T-helper 17 cell (primary cell): ENCODE results near the gene CCNL1. TPM values are rescaled to one million over a fixed set of nuclear protein-coding genes. Genes with fewer than 3 reads are reported as not detected.
"Not testable (repeated sequence)": the region's sequence is repeated elsewhere in the genome, so short reads cannot be mapped to it uniquely, and the experiment has no call there.

Experiments
- ATAC-seq: fragments of 150-1000 bp; cut with Tn5 transposase; 2 replicates; pipeline ENCODE4 v1.10.0; 2021; ENCODE audit warnings: mild to moderate bottlenecking, moderate library complexity
- DNase-seq, 3 donors: peaks; one replicate each; pipeline versions ENCODE4 v3.0.0 to v3.0.0-alpha.2; 2020 to 2021
- H3K9me3 ChIP-seq: one replicate; pipeline ENCODE4 v1.7.0; 2013; ENCODE audit warnings: low read length, mild to moderate bottlenecking; ENCODE audit not compliant: control insufficient read depth, poor library complexity, severe bottlenecking
- H3K27ac Mint-ChIP-seq: one replicate; pipeline ENCODE4 v1.8.0; 2022; ENCODE audit warnings: mild to moderate bottlenecking, moderate library complexity, mixed read lengths
- H3K27me3 Mint-ChIP-seq: one replicate; pipeline ENCODE4 v1.8.0; 2022; ENCODE audit warnings: mixed read lengths
- H3K36me3 Mint-ChIP-seq: one replicate; pipeline ENCODE4 v1.8.0; 2022; ENCODE audit warnings: low read depth, mixed read lengths
- H3K4me1 Mint-ChIP-seq: one replicate; pipeline ENCODE4 v1.8.0; 2022; ENCODE audit warnings: mild to moderate bottlenecking, mixed read lengths
- H3K4me3 Mint-ChIP-seq: one replicate; pipeline ENCODE4 v1.8.0; 2022; ENCODE audit warnings: mild to moderate bottlenecking, moderate library complexity, mixed read lengths
- total RNA-seq, 4 donors: library from RNA in 2 of 4; stranded (reverse) in 2 of 4; gene quantifications; one replicate each; pipeline ENCODE4 v1.2.3 and lab custom pipeline; 2022 to 2026

The CCNL1 gene
- total RNA-seq, 2 donors from 2014 or later = 1,190 to 1,257 TPM

- Mint-ChIP-seq H3K4me3 (no peak overlapping the region), H3K4me1 (peaks cover 15% of the 10 kb centered on the region), H3K36me3 (no peaks in the 10 kb centered on the region), H3K27me3 (no peaks in the 10 kb centered on the region), H3K27ac (peak overlapping the region; percentile 99)
- no peaks in the 10 kb centered on the region for H3K9me3 ChIP-seq
- ATAC-seq (no peak), DNase-seq (no peak)
Observed at GRCh38 chr3:157163217-157163953, 3.4 kb upstream of the CCNL1 start.

DNA sequence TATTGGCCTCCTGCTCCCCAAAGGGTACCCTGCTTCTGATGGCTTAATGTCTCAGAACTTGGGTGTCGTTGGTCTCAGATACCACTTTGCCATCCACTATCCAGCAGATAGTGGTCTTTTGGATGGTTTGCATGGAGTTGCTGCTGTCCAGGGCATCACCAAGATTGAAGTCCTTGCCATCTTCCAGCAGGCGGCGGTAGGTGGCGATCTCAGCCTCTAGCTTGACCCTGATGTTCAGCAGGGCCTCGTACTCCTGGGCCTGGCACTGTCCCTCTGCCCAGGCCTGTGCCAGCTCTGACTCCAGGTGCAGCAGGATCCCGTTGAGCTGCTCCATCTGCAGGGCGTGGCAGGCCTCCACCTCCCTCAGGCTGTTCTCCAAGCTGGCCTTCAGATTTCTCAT lies 2.7 kb upstream of the CCNL1 start:
- DNase-seq, H3K27me3 Mint-ChIP-seq, H3K4me3 Mint-ChIP-seq, H3K9me3 ChIP-seq, ATAC-seq, H3K36me3 Mint-ChIP-seq: not testable (repeated sequence)
- peak overlapping the region; percentile 99 for H3K27ac Mint-ChIP-seq
- peaks cover 19% of the 10 kb centered on the region for H3K4me1 Mint-ChIP-seq

- H3K36me3 Mint-ChIP-seq = peaks cover 6% of the 10 kb centered on the region
- H3K27me3 Mint-ChIP-seq = no peaks in the 10 kb centered on the region
- H3K9me3 ChIP-seq = no peaks in the 10 kb centered on the region
- H3K4me1 Mint-ChIP-seq = peaks cover 28% of the 10 kb centered on the region
- ATAC-seq (peak; percentile 54), DNase-seq (peak; percentile 47 to 58 (median 50))
- peak overlapping the region; percentile 94 for H3K4me3 Mint-ChIP-seq
- H3K27ac Mint-ChIP-seq = peak overlapping the region; percentile 99
Observed at GRCh38 chr3:157160658-157161424, 894 bp upstream of the CCNL1 start.

DNA sequence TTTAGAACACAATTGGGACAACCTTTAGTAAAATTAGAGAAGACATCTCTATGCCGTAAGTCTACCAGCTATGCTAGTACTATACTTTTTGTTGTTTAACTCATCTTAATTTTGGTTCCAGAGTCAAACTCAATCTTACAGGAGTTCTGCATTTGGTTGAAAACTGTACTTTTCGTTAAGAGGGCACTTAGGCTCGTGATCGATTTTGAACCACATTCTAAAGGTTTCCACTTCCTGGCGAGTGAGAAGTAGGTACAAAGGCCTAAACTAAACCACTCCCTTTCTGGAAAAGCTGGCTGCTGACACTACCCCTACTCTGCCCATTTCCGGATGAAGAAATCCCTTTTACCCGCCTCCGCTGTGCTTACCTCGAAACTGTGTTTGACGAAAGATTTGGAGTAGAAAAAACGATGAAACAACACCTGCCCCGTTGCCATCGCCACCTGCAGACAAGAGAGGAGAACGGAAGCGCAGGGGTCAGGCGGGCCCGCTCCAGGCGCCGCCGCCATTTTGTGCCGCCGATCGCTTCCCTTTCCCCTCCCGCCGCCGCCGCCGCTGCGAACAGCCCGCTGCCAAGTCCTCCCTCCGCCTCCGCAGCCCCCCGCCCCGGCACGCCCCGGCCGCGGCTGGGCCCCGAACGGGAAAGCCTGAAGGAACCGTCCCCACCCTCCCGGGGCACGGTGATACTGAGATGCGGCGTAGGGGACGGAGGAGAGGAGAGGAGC lies 748 bp downstream of the CCNL1 start:
- peak; percentile 71 to 76 (median 73) for DNase-seq
- Mint-ChIP-seq H3K36me3 (peaks cover 7% of the 10 kb centered on the region), H3K4me1 (peaks cover 40% of the 10 kb centered on the region), H3K27me3 (no peaks in the 10 kb centered on the region), H3K27ac (peak overlapping the region; percentile 99), H3K4me3 (peak overlapping the region; percentile 94)
- H3K9me3 ChIP-seq = no peaks in the 10 kb centered on the region
- ATAC-seq = peak; percentile 68

GRCh38 chr3:157157836-157158235 lies 2.1 kb downstream of the CCNL1 start:
- H3K27ac Mint-ChIP-seq = peak overlapping the region; percentile 99
- H3K4me3 Mint-ChIP-seq = peak overlapping the region; percentile 94
- DNase-seq = no peak
- no peaks in the 10 kb centered on the region for H3K27me3 Mint-ChIP-seq
- H3K36me3 Mint-ChIP-seq = peaks cover 9% of the 10 kb centered on the region
- no peaks in the 10 kb centered on the region for H3K9me3 ChIP-seq
- peaks cover 44% of the 10 kb centered on the region for H3K4me1 Mint-ChIP-seq
- ATAC-seq = no peak

- Mint-ChIP-seq H3K36me3 (peaks cover 9% of the 10 kb centered on the region), H3K4me1 (peaks cover 44% of the 10 kb centered on the region), H3K27ac (peak overlapping the region; percentile 99), H3K27me3 (no peaks in the 10 kb centered on the region), H3K4me3 (peak overlapping the region; percentile 94)
- H3K9me3 ChIP-seq = no peaks in the 10 kb centered on the region
- DNase-seq = no peak
- no peak for ATAC-seq
Observed at GRCh38 chr3:157156837-157157635, 2.9 kb downstream of the CCNL1 start.

- DNase-seq (no peak), ATAC-seq (no peak)
- Mint-ChIP-seq H3K27ac (peak overlapping the region; percentile 99), H3K4me3 (peak overlapping the region; percentile 31), H3K36me3 (peaks cover 9% of the 10 kb centered on the region), H3K4me1 (peaks cover 42% of the 10 kb centered on the region), H3K27me3 (no peaks in the 10 kb centered on the region)
- H3K9me3 ChIP-seq = no peaks in the 10 kb centered on the region
Observed at GRCh38 chr3:157155591-157155990, 4.4 kb downstream of the CCNL1 start.

DNA sequence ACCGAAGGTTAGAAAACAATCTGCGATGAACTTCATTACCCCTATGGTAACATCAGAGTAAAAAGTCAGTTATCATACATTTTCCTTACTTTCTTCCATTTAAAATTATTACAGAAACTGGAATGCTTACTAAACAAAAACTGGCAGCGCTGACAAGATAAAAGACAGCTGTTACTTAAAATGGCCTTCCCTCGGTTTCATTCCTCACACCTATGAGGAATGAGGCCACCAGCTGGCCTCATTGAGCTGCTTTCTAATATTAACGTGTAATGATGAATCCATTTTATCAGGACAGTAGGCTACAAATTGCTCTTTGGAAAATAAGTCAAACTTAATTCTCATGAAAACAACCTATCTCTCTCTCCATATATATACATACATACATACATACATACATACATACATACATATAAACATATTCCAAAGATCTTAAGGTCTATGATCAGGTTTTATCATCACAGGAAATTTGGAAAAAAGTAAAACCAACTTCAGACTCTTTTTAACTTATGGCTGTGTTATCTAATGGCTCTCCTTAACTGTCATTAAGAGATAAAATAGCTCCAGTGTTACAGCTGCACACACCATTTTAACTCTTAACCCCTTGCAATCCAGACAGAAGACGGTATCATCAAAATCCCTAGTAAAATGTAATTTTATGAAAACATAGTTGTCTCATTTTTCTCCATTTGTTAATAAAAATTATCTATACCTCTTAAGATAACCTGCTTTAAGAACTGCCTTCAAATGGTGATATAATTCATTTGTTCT lies 5.2 kb downstream of the CCNL1 start:
- ATAC-seq (no peak), DNase-seq (no peak)
- H3K36me3 Mint-ChIP-seq = peaks cover 9% of the 10 kb centered on the region
- peak overlapping the region; percentile 99 for H3K27ac Mint-ChIP-seq
- no peaks in the 10 kb centered on the region for H3K9me3 ChIP-seq
- H3K27me3 Mint-ChIP-seq = no peaks in the 10 kb centered on the region
- peaks cover 40% of the 10 kb centered on the region for H3K4me1 Mint-ChIP-seq
- H3K4me3 Mint-ChIP-seq = peak overlapping the region; percentile 81

DNA sequence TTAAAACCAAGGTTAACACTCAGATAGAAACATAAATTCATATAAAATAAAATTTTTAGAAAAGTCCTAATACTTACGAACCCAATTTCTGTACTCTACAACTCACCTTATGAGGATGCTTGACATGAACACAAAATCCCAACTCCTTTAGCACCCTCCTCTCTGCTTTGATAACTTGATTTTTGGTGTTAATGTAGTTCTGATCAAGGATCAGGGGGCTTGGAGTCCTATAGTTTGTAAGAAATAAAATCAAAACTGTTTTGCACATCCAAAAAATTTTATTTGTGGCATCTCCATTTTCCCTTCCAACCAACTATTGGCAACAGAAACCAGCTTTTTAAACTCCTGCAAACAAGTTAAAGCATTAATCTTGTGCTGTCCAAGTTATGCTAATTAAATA lies 7.0 kb downstream of the CCNL1 start:
- peak overlapping the region; percentile 99 for H3K27ac Mint-ChIP-seq
- H3K4me1 Mint-ChIP-seq = peaks cover 43% of the 10 kb centered on the region
- DNase-seq = no peak
- H3K9me3 ChIP-seq = no peaks in the 10 kb centered on the region
- no peak for ATAC-seq
- H3K4me3 Mint-ChIP-seq = no peak overlapping the region
- no peaks in the 10 kb centered on the region for H3K27me3 Mint-ChIP-seq
- peaks cover 11% of the 10 kb centered on the region for H3K36me3 Mint-ChIP-seq

- ATAC-seq (no peak), DNase-seq (no peak)
- H3K36me3 Mint-ChIP-seq = peaks cover 8% of the 10 kb centered on the region
- H3K27me3 Mint-ChIP-seq = no peaks in the 10 kb centered on the region
- no peaks in the 10 kb centered on the region for H3K9me3 ChIP-seq
- H3K27ac Mint-ChIP-seq = peak overlapping the region; percentile 99
- no peak overlapping the region for H3K4me3 Mint-ChIP-seq
- H3K4me1 Mint-ChIP-seq = peaks cover 39% of the 10 kb centered on the region
Observed at GRCh38 chr3:157152438-157152837, 7.5 kb downstream of the CCNL1 start.

- Mint-ChIP-seq H3K4me1 (peaks cover 35% of the 10 kb centered on the region), H3K27ac (peak overlapping the region; percentile 99), H3K27me3 (no peaks in the 10 kb centered on the region), H3K36me3 (peaks cover 8% of the 10 kb centered on the region), H3K4me3 (peak overlapping the region; percentile 36)
- no peaks in the 10 kb centered on the region for H3K9me3 ChIP-seq
- DNase-seq (no peak), ATAC-seq (peak; percentile 13)
Observed at GRCh38 chr3:157151627-157152026, 8.3 kb downstream of the CCNL1 start.

DNA sequence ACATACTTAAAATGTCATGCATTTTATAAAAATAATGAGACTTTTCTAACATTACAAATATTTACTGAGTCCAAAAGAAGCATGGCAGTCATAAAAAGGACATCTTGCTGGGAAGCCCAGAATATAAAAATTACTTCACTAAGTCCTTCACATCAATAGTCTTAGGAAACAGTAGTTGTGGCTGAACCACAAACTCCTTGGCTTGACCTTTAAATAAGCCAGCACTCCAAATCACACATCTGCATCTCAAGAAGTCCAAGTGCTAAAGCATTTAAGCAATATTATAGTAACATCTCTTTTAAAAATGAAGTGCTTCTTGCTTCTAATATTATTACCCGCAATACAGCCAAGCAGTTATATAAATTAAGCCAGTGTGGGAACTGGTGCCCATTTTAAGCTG lies 8.8 kb downstream of the CCNL1 start:
- H3K27ac Mint-ChIP-seq = peak overlapping the region; percentile 99
- DNase-seq = no peak

More for the DNA sequence above, 8.8 kb downstream of the CCNL1 start:
- Mint-ChIP-seq H3K36me3 (peaks cover 9% of the 10 kb centered on the region), H3K4me3 (peak overlapping the region; percentile 36), H3K27me3 (no peaks in the 10 kb centered on the region), H3K4me1 (peaks cover 32% of the 10 kb centered on the region)
- ATAC-seq = no peak
- H3K9me3 ChIP-seq = no peaks in the 10 kb centered on the region
